ENCODE results near the gene TFEC.
"Not testable (repeated sequence)": the region's sequence is repeated elsewhere in the genome, so short reads cannot be mapped to it uniquely, and the experiment has no call there.

TFEC gene

DNA sequence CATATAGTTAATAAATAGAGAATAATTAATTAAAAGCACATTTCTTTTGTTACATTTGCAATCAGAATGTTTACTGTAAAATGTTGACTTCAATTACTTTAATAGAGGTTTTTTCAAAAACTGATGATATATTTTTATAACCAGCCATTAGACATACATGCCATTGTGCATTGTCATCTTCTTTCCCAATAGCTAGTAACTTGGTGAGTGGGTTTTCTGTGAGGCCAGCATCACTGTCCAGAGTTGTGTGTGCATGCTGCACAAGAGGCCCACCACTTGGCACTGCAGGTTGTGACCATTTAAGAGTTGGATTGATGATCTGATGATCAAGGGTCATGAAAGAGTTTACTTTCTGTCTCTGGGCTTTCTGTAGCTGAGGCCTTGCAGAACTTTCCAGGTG, 46.5 kb downstream of the TFEC start:
- DNase-seq = no peak

- no peak for DNase-seq
Observed at GRCh38 chr7:115980159-115980558, 50.4 kb downstream of the TFEC start.

GRCh38 chr7:115976651-115977050, 53.9 kb downstream of the TFEC start:
- no peak for DNase-seq

DNA sequence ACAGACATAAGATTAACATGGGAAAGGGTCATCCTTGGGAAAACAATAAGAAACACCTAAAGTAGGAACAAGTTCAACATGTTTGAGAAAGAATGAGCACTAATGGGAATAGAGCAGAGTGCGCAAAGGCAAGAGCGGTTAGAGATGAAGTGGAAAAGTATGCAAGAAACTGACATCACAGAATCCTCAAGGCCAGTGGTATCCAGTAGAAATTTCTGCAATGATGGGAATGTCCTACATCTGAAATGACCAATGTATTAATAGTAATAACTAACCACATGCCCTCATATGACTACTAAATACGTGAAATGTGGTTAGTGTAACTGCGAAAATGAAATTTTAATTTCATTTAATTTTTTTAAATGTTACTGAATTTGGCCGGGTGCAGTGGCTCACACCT, 54.8 kb downstream of the TFEC start:
- no peak for DNase-seq

- DNase-seq = no peak
Observed at GRCh38 chr7:115973406-115973805, 57.2 kb downstream of the TFEC start.

DNA sequence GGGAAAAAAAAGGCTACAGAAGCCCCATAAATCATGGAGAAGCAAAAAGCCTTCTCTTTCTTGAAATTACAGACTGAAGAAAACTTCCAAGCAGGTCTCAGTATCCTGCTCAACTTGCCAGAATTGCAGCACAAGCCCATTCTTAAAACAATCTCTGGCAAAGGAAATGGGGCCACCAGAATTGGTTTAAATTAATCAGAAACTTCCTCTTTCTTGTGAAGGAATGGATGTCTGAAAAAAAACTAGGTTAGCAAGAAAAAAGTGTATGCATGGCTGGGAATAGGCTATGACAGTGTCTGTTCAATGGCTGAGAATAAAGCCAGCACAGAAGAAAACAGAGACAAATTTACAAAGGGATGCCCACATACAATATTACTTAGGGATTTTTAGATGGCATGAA, 59.1 kb downstream of the TFEC start:
- DNase-seq = no peak

DNA sequence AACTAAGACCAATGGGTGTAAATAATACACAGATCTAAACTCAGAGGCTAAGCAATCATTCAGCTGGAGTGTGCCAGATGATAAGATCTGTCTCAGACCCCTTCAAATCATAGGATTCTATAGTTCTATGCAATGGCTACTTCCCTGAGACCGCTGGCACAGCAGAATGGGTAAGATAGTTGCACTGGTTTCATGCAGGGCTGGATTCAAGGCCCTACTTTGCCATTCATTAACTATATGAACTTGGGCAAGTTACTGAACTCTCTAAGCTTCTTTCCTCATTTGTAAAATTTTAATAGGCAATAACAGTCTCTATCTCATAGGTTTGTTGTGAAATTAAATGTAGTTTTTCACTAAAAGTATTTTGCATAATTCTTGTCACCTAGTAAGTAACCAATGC, 62.0 kb downstream of the TFEC start:
- no peak for DNase-seq

DNA sequence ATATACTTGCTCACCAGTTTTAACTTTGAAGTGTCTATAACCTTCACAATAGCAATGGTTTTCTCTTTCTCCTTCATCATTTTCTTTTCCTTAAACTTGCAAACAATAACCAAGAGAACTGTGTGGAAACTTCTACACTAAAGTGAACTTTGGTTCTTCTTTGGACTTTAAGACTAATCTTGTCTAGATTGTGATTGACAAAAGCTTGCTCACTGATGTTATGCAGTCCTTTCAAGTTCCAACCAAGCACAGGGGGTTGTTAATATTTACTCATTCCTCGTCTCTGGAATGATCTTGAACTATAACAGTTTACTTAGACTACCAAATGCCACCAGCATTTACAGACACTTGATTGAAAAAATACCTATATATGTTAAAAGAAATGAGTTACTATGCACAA, 62.4 kb downstream of the TFEC start:
- DNase-seq = no peak

DNA sequence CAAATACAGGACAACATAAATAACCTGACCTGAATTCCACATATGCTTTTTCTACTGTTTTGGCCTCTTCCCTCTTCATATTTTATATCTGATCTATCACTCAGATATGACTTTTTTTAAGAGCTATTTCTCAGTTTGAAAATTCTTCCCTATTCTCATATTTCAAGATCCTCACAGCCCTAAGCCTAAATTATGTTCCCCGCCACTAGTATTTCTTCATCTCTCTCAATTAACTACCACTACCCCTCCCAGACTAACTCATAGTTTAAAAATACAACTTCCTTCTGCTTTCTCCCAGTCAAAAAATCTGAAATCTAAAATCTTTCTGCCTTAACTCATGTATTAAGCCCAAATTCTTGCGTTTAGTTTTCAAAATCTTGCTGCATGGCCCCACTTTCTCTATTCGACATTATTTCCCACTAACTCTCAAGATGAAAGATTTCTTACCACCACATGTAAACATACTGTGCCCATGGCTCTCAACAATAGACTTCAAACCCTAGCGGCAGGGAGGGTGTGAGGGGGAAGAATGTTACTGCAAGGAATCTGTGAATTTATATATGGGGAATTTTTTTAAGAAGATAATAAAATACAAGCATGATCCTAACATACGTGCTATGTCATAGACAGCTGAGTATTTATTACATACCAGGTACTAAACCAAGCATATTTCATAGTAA, 64.6 kb downstream of the TFEC start:
- DNase-seq = no peak

DNA sequence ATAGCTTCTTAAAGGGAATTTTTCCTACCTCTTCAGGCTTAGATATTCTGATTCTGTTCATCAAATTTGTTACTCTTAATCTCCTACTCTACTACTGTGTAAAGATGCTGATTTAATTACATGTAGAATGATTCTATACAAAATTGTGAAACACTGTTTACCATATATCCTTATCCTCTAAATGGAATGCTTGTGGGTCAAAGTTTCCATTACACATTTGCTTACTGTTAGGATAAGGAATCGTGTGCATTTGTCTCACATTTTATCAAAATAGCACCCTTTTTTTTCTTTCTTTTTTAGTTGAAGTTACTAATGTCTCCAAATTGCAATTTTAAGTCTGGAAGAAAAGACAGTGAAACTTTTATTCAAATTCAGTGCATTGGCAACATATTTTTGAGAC, 65.3 kb downstream of the TFEC start:
- no peak for DNase-seq

DNA sequence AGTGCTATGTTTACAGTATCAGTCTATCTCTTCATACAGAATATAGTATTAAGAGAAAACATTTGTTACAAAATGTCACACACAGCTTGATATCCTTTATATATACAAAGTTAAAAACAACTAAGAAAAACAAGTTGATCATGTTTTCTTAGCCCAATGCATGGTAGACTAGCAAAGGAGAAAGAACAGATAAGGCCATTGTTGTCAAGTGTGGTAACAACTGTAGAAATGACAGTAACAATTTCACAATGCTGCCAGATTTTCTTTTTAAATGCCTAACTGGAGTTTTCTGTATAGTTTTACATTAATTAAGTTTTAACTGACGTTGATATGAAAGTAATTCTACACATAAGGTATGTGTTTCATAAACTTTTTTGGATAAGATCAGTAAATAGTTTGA, 65.8 kb downstream of the TFEC start:
- no peak for DNase-seq

GRCh38 chr7:115962340-115962739, 68.2 kb downstream of the TFEC start:
- no peak for DNase-seq

- DNase-seq = no peak
Observed at GRCh38 chr7:115953592-115954255, 76.8 kb downstream of the TFEC start.

GRCh38 chr7:115952832-115953231, 77.7 kb downstream of the TFEC start:
- DNase-seq = no peak

- DNase-seq = no peak
Observed at GRCh38 chr7:115951547-115951946, 79.0 kb downstream of the TFEC start.

- peak; percentile 4 for DNase-seq
Observed at GRCh38 chr7:115941703-115942268, 88.8 kb downstream of the TFEC start.

GRCh38 chr7:115940460-115941060, 90.0 kb downstream of the TFEC start:
- DNase-seq = no peak

DNA sequence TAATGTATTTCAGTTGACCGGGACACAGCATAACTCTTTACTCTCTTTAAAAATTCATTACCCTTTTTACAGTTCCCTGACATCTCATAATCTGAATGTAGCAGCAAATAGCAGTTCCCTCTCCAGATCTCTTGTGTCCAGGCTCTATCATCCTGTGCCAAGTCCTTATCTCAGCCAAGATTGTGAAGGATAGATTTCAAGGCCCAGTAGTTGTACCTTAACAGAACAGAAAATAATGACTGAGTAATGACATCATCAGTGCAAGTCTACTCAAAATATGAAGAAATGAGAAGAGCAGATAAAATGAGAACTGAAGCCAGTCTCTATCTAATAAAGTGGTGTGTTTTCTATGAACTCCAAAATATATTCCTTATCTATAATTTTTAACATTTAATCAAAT, 92.6 kb downstream of the TFEC start:
- no peak for DNase-seq

DNA sequence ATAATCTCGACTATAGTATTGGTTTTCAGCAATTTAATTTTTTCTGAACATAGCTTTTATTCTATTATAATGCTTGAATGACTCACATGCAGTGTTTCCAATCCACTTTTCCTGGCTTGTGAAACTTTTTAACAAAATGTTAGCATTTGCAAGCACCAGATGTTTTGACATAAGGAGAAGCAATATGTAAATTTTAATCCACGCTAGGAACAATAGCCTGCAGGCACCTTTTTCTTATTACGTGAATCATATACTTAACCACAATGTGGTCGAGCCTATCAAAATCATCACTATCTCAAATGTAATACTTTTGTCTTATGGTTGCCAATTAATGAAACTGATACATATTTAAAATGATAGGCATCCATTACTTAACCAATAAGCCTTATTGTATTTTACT, 97.1 kb downstream of the TFEC start:
- DNase-seq = no peak

DNA sequence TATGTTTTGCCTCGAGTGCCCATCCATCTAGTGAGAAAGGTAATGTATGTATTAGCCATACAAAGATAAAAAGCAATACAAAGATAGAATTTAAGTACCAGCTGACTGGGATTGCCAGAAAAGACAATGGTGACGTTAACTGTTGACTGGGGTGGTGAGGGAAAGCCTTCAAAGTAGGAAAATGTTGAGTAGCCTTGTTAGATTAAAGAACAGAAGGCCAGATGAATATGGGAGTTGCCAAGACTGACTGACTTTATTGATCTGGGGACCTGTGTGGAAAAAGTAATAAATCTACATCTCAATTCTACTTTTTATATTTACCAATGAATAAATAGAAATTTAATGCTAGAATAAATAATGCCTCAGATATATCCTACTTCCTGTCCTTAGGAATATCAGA, 97.7 kb downstream of the TFEC start:
- DNase-seq = no peak

DNA sequence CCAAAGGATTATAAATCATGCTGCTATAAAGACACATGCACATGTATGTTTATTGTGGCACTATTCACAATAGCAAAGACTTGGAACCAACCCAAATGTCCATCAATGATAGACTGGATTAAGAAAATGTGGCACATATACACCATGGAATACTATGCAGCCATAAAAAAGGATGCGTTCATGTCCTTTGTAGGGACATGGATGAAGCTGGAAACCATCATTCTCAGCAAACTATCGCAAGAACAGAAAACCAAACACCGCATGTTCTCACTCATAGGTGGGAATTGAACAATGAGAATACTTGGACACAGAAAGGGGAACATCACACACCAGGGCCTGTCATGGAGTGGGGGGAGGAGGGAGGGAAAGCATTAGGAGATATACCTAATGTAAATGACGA, 100.4 kb downstream of the TFEC start:
- not testable (repeated sequence) for DNase-seq

GRCh38 chr7:115929736-115930135, 100.8 kb downstream of the TFEC start:
- not testable (repeated sequence) for DNase-seq

- no peak for DNase-seq
Observed at GRCh38 chr7:115924411-115924810, 106.2 kb downstream of the TFEC start.

GRCh38 chr7:115920367-115920766, 110.2 kb downstream of the TFEC start:
- DNase-seq = no peak

All from T1000 (cell line).